Aorta (tissue), 5 donors: Measurements from ENCODE around the gene KIF6. TPM values are rescaled to one million over a fixed set of nuclear protein-coding genes. Genes with fewer than 3 reads are reported as not detected.

Source experiments
- ATAC-seq: fragments of 200-7000 bp; cut with Tn5 transposase; one replicate; pipeline ENCODE4 v1.9.1; 2022; ENCODE audit warnings: moderate library complexity; ENCODE audit not compliant: low FRiP score
- DNase-seq, 2 donors: peaks; one replicate each; pipeline ENCODE4 v3.0.0-alpha.2; 2020
- H3K27ac ChIP-seq, 2 donors: one replicate each; pipeline ENCODE4 v1.5.1; 2013; ENCODE audit warnings: low read length in 2 of 2, mild to moderate bottlenecking in 2 of 2, moderate library complexity in 2 of 2, control low read depth in 1 of 2, inconsistent platforms in 1 of 2, low read depth in 1 of 2
- H3K27me3 ChIP-seq, 2 donors: one replicate each; pipeline ENCODE4 v1.6.1; 2013; ENCODE audit warnings: control low read depth in 1 of 2, low read length in 1 of 2, mild to moderate bottlenecking in 1 of 2, moderate library complexity in 1 of 2; ENCODE audit not compliant: insufficient read depth in 2 of 2, control insufficient read depth in 1 of 2
- H3K36me3 ChIP-seq, 2 donors: one replicate each; pipeline ENCODE4 v1.6.1; 2013; ENCODE audit warnings: control low read depth in 1 of 2, low read length in 1 of 2, mild to moderate bottlenecking in 1 of 2; ENCODE audit not compliant: insufficient read depth in 2 of 2, control insufficient read depth in 1 of 2
- H3K4me1 ChIP-seq, 2 donors: one replicate each; pipeline ENCODE4 v1.6.1; 2013; ENCODE audit warnings: low read length in 2 of 2, control low read depth in 1 of 2, mild to moderate bottlenecking in 1 of 2, moderate library complexity in 1 of 2; ENCODE audit not compliant: insufficient read depth in 2 of 2, control insufficient read depth in 1 of 2
- H3K4me3 ChIP-seq, 2 donors: one replicate each; pipeline ENCODE4 v1.5.1; 2013; ENCODE audit warnings: low read length in 2 of 2, control low read depth in 1 of 2, mild to moderate bottlenecking in 1 of 2
- H3K9me3 ChIP-seq: one replicate; pipeline ENCODE4 v1.6.1; 2013; ENCODE audit warnings: mild to moderate bottlenecking, low read length; ENCODE audit not compliant: control insufficient read depth
- WGBS, 2 donors: extraction: QIAGEN DNeasy Blood & Tissue Kit; methylation state at CpG; one replicate each; pipeline ENCODE4 v1.1.7; 2013; 5-methylcytosine and 5-hydroxymethylcytosine counted together
- intact Hi-C, 2 donors: fragments of 100-400 bp; cut with DNase I; formaldehyde crosslinking; loops; one replicate each; pipeline versions ENCODE4 v1.14.2 to v1.15.0; 2022
- polyA plus RNA-seq, 2 donors: library from polyadenylated mRNA; stranded (reverse); fragments of 200-250 nt; gene quantifications; one replicate each; pipeline ENCODE4 v1.2.3, GENCODE V29; 2013
- total RNA-seq, 2 donors: library from RNA; stranded (reverse); fragmentation: NEBNext Ultra II Directional; extraction: Animal tissue kit (Norgen Biotek cat#: 25700); gene quantifications; one replicate each; pipeline ENCODE4 v1.2.1, GENCODE V29; 2021
- donor health status: healthy with polysubstance abuse.
- donor health status: Bipolar disorder and iron deficiency.
- donor health status: DM: no; HTN: no; CAD: no.
- donor health status: DM: no; HTN: no; CAD: no.
- donor health status: DM: yes; HTN: yes; CAD: no.

The KIF6 gene
- total and polyA plus RNA-seq, 4 donors, result 0.39 to 0.63 (median 0.42) TPM; not detected in 1

- Histone ChIP-seq H3K4me3 (no peak overlapping the region), H3K27ac (no peak overlapping the region), H3K9me3 (no peaks in the 10 kb centered on the region), H3K36me3 (no peaks in the 10 kb centered on the region), H3K4me1 (no peaks in the 10 kb centered on the region), H3K27me3 (no peaks in the 10 kb centered on the region)
- 95 to 100% methylated on average over 1 of the region's 1 CpG for WGBS, 2 donors
- intact Hi-C loops, result no loop called here
- no peak for DNase-seq
- ATAC-seq, result no peak
Measured at GRCh38 chr6:39698789-39699188, 26.4 kb downstream of the KIF6 start.

GRCh38 chr6:39696986-39697788, 28.0 kb downstream of the KIF6 start:
- intact Hi-C loops, result no loop called here
- Histone ChIP-seq H3K27me3 (no peaks in the 10 kb centered on the region), H3K9me3 (no peaks in the 10 kb centered on the region), H3K27ac (no peak overlapping the region), H3K4me3 (no peak overlapping the region), H3K4me1 (no peaks in the 10 kb centered on the region), H3K36me3 (no peaks in the 10 kb centered on the region)
- WGBS, 2 donors, result 88% methylated on average over 4 of the region's 4 CpGs
- DNase-seq, result no peak
- no peak for ATAC-seq

- intact Hi-C loops, result no loop called here
- Histone ChIP-seq H3K9me3 (no peaks in the 10 kb centered on the region), H3K4me3 (no peak overlapping the region), H3K27ac (no peak overlapping the region), H3K27me3 (no peaks in the 10 kb centered on the region), H3K4me1 (no peaks in the 10 kb centered on the region), H3K36me3 (no peaks in the 10 kb centered on the region)
- ATAC-seq, result no peak
- DNase-seq, result no peak
Measured at GRCh38 chr6:39695447-39695846, 29.8 kb downstream of the KIF6 start.

- no peaks in the 10 kb centered on the region for H3K27me3 ChIP-seq
Measured at GRCh38 chr6:39693206-39693605, 32.0 kb downstream of the KIF6 start.

GRCh38 chr6:39688494-39688893, 36.7 kb downstream of the KIF6 start:
- H3K27ac ChIP-seq, result no peak overlapping the region
- no peak for ATAC-seq
- H3K27me3 ChIP-seq, result no peaks in the 10 kb centered on the region
- no peaks in the 10 kb centered on the region for H3K9me3 ChIP-seq
- H3K36me3 ChIP-seq, result no peaks in the 10 kb centered on the region
- H3K4me1 ChIP-seq, result no peaks in the 10 kb centered on the region
- WGBS, 2 donors, result 77 to 84% methylated on average over 2 of the region's 2 CpGs
- H3K4me3 ChIP-seq, result no peak overlapping the region
- no peak for DNase-seq
- intact Hi-C loops, result no loop called here

More at GRCh38 chr6:39693206-39693605, 32.0 kb downstream of the KIF6 start:
- intact Hi-C loops, result no loop called here
- H3K9me3 ChIP-seq, result no peaks in the 10 kb centered on the region
- no peaks in the 10 kb centered on the region for H3K36me3 ChIP-seq
- no peak for ATAC-seq
- no peak overlapping the region for H3K27ac ChIP-seq
- H3K4me1 ChIP-seq, result no peaks in the 10 kb centered on the region
- H3K4me3 ChIP-seq, result no peak overlapping the region
- no peak for DNase-seq

- no peaks in the 10 kb centered on the region for H3K4me1 ChIP-seq
- intact Hi-C loops, result no loop called here
Measured at GRCh38 chr6:39686976-39687375, 38.2 kb downstream of the KIF6 start.

GRCh38 chr6:39685938-39686337, 39.3 kb downstream of the KIF6 start:
- intact Hi-C loops, result no loop called here
- Histone ChIP-seq H3K9me3 (no peaks in the 10 kb centered on the region), H3K27ac (no peak overlapping the region), H3K27me3 (no peaks in the 10 kb centered on the region), H3K4me1 (no peaks in the 10 kb centered on the region), H3K4me3 (no peak overlapping the region), H3K36me3 (no peaks in the 10 kb centered on the region)
- ATAC-seq (no peak), DNase-seq (no peak)
- 90 to 93% methylated on average over 1 of the region's 1 CpG for WGBS, 2 donors

More at GRCh38 chr6:39686976-39687375, 38.2 kb downstream of the KIF6 start:
- no peak for DNase-seq
- H3K4me3 ChIP-seq, result no peak overlapping the region
- 82 to 87% methylated on average over 6 of the region's 6 CpGs for WGBS, 2 donors
- no peaks in the 10 kb centered on the region for H3K27me3 ChIP-seq
- no peaks in the 10 kb centered on the region for H3K36me3 ChIP-seq
- H3K9me3 ChIP-seq, result no peaks in the 10 kb centered on the region
- no peak for ATAC-seq
- no peak overlapping the region for H3K27ac ChIP-seq

GRCh38 chr6:39685489-39685826, 39.8 kb downstream of the KIF6 start:
- 89 to 92% methylated on average over 2 of the region's 2 CpGs for WGBS, 2 donors
- no peaks in the 10 kb centered on the region for H3K27me3 ChIP-seq
- H3K4me3 ChIP-seq, result no peak overlapping the region
- H3K4me1 ChIP-seq, result no peaks in the 10 kb centered on the region
- ATAC-seq (no peak), DNase-seq (no peak)
- H3K36me3 ChIP-seq, result no peaks in the 10 kb centered on the region
- intact Hi-C loops, result no loop called here
- H3K9me3 ChIP-seq, result no peaks in the 10 kb centered on the region
- no peak overlapping the region for H3K27ac ChIP-seq

- intact Hi-C loops, result no loop called here
- ATAC-seq, result no peak
Measured at GRCh38 chr6:39684790-39685488, 40.3 kb downstream of the KIF6 start.

More at GRCh38 chr6:39684790-39685488, 40.3 kb downstream of the KIF6 start:
- Histone ChIP-seq H3K36me3 (no peaks in the 10 kb centered on the region), H3K27me3 (no peaks in the 10 kb centered on the region), H3K9me3 (no peaks in the 10 kb centered on the region), H3K27ac (no peak overlapping the region), H3K4me3 (no peak overlapping the region), H3K4me1 (no peaks in the 10 kb centered on the region)
- DNase-seq, result no peak
- WGBS, 2 donors, result 60 to 68% methylated on average over 3 of the region's 3 CpGs
